ENCODE measurements around the gene MDM4.

The MDM4 gene

GRCh38 chr1:204600203-204600602, 84.0 kb downstream of the MDM4 start:
- H3K4me3 ChIP-seq (ENCODE audit: extremely low read depth, insufficient read depth, low read length, poor library complexity, severe bottlenecking): no peak overlapping the region
- 91 to 97% methylated on average over 2 to 3 of the region's 5 CpGs for WGBS, 2 experiments (ENCODE audit: insufficient coverage in 2 of 2)
- no peaks in the 10 kb centered on the region for H3K9me3 ChIP-seq (ENCODE audit: control insufficient read depth, low read length)
- no peak overlapping the region for H3K27ac ChIP-seq (ENCODE audit: low read depth, low read length, severe bottlenecking)
- no peaks in the 10 kb centered on the region for H3K36me3 ChIP-seq (ENCODE audit: control insufficient read depth, insufficient read depth, low read length)
- H3K4me1 ChIP-seq (ENCODE audit: control insufficient read depth, insufficient read depth, low read length, poor library complexity, severe bottlenecking): no peaks in the 10 kb centered on the region

GRCh38 chr1:204600968-204601367, 84.8 kb downstream of the MDM4 start:
- no peak overlapping the region for H3K4me3 ChIP-seq (ENCODE audit: extremely low read depth, insufficient read depth, low read length, poor library complexity, severe bottlenecking)
- H3K36me3 ChIP-seq (ENCODE audit: control insufficient read depth, insufficient read depth, low read length): no peaks in the 10 kb centered on the region
- H3K27ac ChIP-seq (ENCODE audit: low read depth, low read length, severe bottlenecking): no peak overlapping the region
- no peaks in the 10 kb centered on the region for H3K4me1 ChIP-seq (ENCODE audit: control insufficient read depth, insufficient read depth, low read length, poor library complexity, severe bottlenecking)
- no peaks in the 10 kb centered on the region for H3K9me3 ChIP-seq (ENCODE audit: control insufficient read depth, low read length)
- WGBS, 2 experiments (ENCODE audit: insufficient coverage in 2 of 2): 85 to 92% methylated on average over 4 of the region's 4 CpGs

- Histone ChIP-seq H3K4me3 (ENCODE audit: extremely low read depth, insufficient read depth, low read length, poor library complexity, severe bottlenecking) (no peak overlapping the region), H3K4me1 (ENCODE audit: control insufficient read depth, insufficient read depth, low read length, poor library complexity, severe bottlenecking) (no peaks in the 10 kb centered on the region), H3K9me3 (ENCODE audit: control insufficient read depth, low read length) (no peaks in the 10 kb centered on the region), H3K36me3 (ENCODE audit: control insufficient read depth, insufficient read depth, low read length) (no peaks in the 10 kb centered on the region), H3K27ac (ENCODE audit: low read depth, low read length, severe bottlenecking) (no peak overlapping the region)
- WGBS, 2 experiments (ENCODE audit: insufficient coverage in 2 of 2): 17 to 47% methylated on average over 2 to 3 of the region's 6 CpGs
These were observed 85.9 kb downstream of the MDM4 start for GRCh38 chr1:204602111-204602579.

- Histone ChIP-seq H3K4me1 (ENCODE audit: control insufficient read depth, insufficient read depth, low read length, poor library complexity, severe bottlenecking) (no peaks in the 10 kb centered on the region), H3K36me3 (ENCODE audit: control insufficient read depth, insufficient read depth, low read length) (no peaks in the 10 kb centered on the region), H3K4me3 (ENCODE audit: extremely low read depth, insufficient read depth, low read length, poor library complexity, severe bottlenecking) (no peak overlapping the region), H3K9me3 (ENCODE audit: control insufficient read depth, low read length) (no peaks in the 10 kb centered on the region), H3K27ac (ENCODE audit: low read depth, low read length, severe bottlenecking) (no peak overlapping the region)
- WGBS, 2 experiments (ENCODE audit: insufficient coverage in 2 of 2): 90 to 91% methylated on average over 4 of the region's 6 CpGs
These were observed 86.8 kb downstream of the MDM4 start for GRCh38 chr1:204602871-204603542.

GRCh38 chr1:204605791-204606190, 89.6 kb downstream of the MDM4 start:
- no peaks in the 10 kb centered on the region for H3K4me1 ChIP-seq (ENCODE audit: control insufficient read depth, insufficient read depth, low read length, poor library complexity, severe bottlenecking)
- no peak overlapping the region for H3K27ac ChIP-seq (ENCODE audit: low read depth, low read length, severe bottlenecking)
- H3K4me3 ChIP-seq (ENCODE audit: extremely low read depth, insufficient read depth, low read length, poor library complexity, severe bottlenecking): no peak overlapping the region
- WGBS, 2 experiments (ENCODE audit: insufficient coverage in 2 of 2): 79 to 89% methylated on average over 5 to 7 of the region's 7 CpGs
- no peaks in the 10 kb centered on the region for H3K36me3 ChIP-seq (ENCODE audit: control insufficient read depth, insufficient read depth, low read length)
- no peaks in the 10 kb centered on the region for H3K9me3 ChIP-seq (ENCODE audit: control insufficient read depth, low read length)

All from mesodermal cell (in vitro differentiated cells).